Erythroblast (primary cell): ENCODE measurements around the gene SCT.

ENCODE experiments used
- GATA1 ChIP-seq: IDR thresholded peaks from 2 replicates; pipeline ENCODE4 v1.6.1; 2011; ENCODE audit warnings: low read depth, mild to moderate bottlenecking, control low read depth, low read length, moderate library complexity
- POLR2A ChIP-seq: IDR thresholded peaks from 2 replicates; pipeline ENCODE4 v1.6.1; 2011; ENCODE audit warnings: mild to moderate bottlenecking, low read length

DNA sequence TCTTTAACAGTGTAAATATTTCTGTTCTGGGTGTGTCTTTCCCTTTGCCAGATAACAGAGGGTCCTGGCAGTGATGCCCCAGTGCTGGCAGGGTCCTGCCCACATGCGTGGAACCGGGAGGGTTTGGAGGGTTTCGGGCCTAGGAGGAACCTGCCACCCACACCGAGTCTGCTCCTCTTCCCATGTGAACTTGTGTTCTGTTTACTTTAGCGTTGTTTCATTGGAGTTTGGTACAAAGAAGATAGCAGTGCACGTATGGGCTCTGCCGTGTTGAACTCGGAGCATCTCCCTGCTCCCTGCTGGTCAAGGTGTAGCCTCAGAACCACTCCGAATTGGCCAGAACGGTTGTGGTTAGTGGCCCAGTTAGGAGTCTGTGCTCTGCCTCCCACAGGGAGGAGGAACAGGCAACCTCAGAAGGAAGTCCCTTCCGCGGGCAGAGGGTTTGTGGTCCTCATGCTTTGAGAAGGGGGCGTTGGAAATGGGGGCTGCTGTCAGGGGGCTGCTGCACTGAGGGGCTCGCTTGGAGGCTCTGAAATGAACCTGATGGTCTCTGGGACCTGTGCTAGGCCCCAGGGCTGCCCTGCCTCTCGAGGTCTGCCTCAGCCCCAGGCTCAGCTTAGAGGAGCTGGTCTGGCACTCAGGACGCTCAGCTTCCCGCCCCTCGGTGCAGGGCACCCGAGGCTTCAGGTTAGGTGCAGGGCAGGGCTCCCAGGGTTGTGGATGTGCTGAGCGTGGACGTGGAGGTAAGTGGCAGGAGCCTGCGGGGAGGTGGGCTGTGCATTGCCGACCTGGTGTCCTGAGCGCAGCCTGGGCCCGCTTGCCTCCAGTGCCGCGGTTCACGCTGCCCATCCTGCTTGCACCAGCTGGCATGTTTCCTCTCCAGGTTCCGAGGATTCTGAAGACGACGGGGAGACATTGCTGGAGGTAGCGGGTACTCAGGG, 40.3 kb downstream of the SCT start:
- TF ChIP-seq POLR2A (no peak), GATA1 (no peak)
